GM21717 (cell line): ENCODE results near the gene RALGAPB.
"Not testable (repeated sequence)": the region's sequence is repeated elsewhere in the genome, so short reads cannot be mapped to it uniquely, and the experiment has no call there.

Source experiments
- ATAC-seq: cut with Tn5 transposase; IDR thresholded peaks from one replicate; pipeline ENCODE4 v1.9.1; 2021; ENCODE audit warnings: mild to moderate bottlenecking, moderate library complexity; ENCODE audit not compliant: unreplicated experiment

Gene RALGAPB

DNA sequence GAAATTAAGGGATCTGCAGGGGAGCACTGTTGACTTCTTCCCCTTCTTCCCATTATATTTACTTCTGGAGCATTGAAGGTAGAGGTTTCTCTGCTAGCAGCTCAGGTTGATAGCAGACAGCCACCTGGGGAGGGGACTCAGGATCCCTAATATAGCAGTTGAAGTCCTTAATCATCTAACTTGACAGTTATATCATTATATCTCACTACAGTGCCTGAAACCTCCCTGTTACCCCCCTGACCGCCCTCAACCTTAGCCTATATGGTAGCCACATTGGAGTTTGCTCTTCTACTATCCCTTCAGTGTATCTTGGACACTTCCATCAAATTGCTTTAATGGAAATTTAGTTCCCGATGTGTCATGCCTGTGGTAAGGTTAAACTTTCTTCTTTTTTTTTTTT lies 7.0 kb downstream of the RALGAPB start:
- ATAC-seq: no peak

DNA sequence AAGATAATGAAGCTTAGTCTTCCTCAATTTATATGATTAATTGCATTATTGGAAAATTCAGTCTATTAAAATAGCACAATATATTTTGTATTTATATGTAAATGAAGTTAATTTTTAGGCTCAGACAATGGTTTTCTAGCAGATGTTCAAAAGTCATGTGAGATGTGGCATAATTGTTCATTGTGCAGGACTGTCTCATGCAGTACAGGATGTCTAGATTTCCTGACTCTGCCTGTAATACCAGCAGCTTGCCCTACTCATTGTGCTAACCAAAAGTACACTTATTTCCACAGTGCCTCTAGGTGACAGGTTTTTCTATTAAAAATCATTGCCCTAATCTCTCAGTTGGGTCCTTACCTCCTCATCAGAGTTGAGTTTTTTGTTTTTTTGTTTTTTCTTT lies 12.4 kb downstream of the RALGAPB start:
- no peak for ATAC-seq

GRCh38 chr20:38489181-38489580 lies 16.5 kb downstream of the RALGAPB start:
- ATAC-seq: no peak

DNA sequence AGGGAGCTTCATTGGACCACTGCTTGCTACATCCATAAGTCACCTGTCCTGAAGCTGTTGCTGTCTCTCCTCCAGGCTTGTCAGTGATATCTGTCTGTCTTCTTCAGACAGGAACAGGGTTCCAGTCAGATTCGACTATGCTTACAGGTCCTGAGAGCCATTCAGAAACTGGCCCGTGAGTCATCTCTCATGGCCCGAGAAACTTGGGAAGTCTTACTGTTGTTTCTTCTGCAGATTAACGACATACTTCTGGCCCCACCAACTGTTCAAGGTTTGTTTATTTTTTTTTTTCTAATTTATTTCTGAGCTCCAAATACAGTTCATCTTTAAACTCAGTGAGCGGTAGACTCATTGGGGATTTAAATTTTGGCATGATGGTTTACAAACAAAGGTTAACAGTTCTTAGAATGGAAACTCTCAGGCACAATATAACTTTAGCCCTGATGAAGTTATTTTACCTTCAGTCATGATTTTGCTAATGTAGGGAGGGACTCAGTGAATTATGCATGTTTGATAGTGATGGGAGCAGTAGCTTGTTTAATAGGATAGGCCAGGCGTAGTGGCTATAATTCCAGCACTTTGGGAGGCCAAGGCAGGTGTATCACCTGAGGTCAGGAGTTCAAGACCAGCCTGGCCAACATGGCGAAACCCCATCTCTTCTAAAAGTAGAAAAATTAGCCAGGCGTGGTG lies 24.7 kb downstream of the RALGAPB start:
- no peak for ATAC-seq

DNA sequence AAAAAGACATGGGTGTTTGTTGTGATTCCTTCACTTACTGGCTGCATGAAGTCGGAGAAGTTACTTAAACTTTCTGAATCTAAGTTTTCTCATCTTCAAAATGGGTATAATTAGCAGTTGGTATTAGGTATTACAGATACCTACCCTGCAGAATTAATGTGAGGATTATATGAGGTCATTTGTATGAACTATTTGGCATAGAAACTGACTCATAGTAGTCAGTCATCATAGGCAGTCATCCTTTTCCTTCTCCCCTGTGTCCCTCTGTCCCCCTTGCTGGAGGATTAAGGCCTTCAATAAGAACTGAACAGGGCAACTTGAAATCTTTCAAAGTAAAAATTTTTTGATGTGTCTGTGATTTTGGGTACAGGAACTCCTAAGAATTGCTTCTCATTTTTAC lies 26.3 kb downstream of the RALGAPB start:
- no peak for ATAC-seq

GRCh38 chr20:38499366-38499765 lies 26.7 kb downstream of the RALGAPB start:
- ATAC-seq: no peak

DNA sequence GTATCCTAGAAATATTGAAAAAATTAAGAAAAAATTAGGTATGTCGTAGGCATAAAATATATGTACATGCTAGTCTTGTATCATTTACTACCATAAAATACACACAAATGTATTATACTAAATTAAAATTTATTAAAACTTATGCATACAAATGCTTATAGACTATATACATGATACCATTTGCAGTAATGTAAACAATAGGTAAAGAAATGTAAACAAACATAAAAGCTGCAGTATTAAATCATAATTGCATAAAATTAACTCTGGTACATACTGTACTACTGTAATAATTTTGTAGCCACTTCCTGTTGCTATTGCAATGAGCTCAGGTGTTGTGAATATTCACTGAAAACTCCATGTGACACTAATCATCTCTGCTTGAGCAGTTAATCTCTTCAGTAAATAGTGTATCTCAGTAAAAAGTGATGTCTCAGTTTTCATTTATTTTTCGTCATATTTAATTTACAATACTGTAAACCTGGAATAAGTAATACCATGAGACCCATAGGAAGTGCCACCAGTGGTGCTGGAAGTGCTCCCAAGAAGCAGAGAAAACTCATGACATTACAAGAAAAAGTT lies 29.3 kb downstream of the RALGAPB start:
- no peak for ATAC-seq

- no peak for ATAC-seq
These were observed 31.9 kb downstream of the RALGAPB start for GRCh38 chr20:38504368-38505090.

DNA sequence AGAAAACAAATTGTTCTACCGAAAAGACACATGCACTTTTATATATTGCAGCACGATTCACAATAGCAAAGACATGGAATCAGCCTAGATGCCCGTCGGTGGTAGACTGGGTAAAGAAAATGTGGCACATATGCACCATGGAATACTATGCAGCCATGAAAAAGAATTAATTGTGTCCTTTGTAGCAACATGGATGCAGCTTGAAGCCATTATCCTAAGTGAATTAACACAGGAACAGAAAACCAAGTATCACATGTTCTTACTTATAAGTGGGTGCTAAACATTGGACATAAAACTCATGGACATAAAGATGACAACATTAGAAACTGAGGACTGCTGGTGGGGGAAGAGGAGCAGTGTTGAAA lies 32.4 kb downstream of the RALGAPB start:
- ATAC-seq: no peak

DNA sequence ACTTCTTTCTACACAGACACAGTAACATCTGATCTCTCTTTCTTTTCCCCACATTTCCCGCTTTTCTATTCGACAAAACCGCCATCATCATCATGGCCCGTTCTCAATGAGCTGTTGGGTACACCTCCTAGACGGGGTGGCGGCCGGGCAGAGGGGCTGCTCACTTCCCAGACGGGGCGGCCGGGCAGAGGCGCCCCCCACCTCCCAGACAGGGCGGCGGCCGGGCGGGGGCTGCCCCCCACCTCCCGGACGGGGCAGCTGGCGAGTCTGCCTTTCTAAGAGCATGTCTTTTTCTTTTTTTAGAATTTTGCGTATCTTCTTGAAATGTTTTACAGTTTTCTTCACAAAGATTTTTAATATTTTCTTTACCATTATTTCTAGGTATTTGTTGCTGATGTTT lies 39.1 kb downstream of the RALGAPB start:
- not testable (repeated sequence) for ATAC-seq

- ATAC-seq: no peak
These were observed 41.5 kb downstream of the RALGAPB start for GRCh38 chr20:38514185-38514584.

- no peak for ATAC-seq
These were observed 42.3 kb downstream of the RALGAPB start for GRCh38 chr20:38514947-38515346.

DNA sequence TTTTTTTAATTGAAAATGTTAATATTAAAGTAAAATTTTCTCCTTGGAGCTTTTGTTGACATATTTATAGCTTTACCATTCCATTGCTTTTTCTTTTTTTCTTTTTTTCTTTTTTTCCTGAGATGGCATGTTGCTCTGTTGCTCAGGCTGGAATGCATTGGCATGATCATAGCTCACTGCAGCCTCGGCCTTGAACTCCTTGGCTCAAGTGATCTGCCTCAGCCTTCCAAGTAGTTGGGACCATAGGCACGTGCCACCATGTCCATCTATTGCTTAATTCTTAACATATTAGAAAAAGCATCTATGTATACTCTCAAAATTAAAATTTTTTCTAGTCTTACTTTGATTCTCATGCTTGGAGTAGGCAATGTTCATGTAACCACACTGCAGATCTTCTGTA lies 43.0 kb downstream of the RALGAPB start:
- ATAC-seq: no peak

DNA sequence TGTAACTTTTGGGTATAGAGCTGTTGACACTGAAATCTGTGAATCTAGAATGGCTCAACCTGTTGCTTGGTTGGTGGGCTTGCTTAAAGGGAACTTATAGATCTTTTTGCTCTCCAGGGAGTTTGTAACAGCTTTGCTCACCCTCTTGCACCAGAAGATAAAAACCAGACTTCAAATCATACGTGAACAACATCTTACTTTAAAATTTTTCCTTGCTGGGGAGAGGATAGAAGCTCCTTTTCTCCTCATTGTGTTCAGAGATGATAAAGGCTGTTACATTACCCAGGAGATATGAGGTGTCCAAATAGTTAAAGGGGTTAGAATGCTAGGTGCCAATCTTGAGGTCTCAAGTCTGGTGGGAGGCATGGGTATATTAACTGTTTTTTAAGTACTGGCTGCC lies 46.8 kb downstream of the RALGAPB start:
- no peak for ATAC-seq

- no peak for ATAC-seq
These were observed 47.6 kb downstream of the RALGAPB start for GRCh38 chr20:38520261-38520660.

- ATAC-seq: no peak
These were observed 51.1 kb downstream of the RALGAPB start for GRCh38 chr20:38523697-38524096.

GRCh38 chr20:38528167-38528566 lies 55.5 kb downstream of the RALGAPB start:
- no peak for ATAC-seq

DNA sequence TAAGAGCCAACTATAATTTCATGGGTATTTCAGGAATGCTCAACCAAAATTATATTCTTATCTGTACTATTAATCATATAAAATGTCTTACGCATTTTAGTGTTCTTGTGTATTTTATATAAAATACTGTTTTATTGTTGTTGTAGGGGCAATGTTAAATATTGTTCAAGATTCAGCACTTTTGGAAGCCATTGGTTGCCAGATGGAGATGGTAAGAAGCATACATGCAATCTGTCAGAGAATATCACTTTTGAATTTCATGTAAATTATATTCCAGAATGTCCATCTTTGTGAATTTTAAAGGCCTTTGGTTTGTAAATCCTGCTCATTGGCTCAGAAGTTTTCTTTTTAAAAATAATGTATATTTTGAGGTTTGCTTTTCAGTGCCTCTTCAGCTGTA lies 58.4 kb downstream of the RALGAPB start:
- no peak for ATAC-seq

- ATAC-seq: no peak
These were observed 62.1 kb downstream of the RALGAPB start for GRCh38 chr20:38534756-38535155.

GRCh38 chr20:38536310-38536709 lies 63.7 kb downstream of the RALGAPB start:
- no peak for ATAC-seq

- no peak for ATAC-seq
These were observed 64.5 kb downstream of the RALGAPB start for GRCh38 chr20:38537176-38537575.

DNA sequence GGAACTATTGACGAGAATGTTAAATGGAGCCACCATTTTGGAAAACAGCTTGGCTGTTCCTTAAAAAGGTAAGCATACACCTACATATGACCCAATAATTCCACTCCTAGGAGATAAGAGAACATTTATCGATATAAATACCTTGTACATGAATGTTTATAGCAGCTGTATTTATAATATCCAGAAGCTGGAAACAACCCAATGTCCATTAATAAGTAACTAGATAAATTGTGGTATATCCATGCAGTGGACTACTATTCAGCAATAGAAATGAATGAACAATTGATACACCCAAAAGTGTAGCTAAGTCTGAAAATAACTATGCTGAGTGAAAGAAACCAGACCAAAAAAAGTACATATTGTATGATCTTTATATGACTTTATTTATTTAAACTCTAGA lies 66.1 kb downstream of the RALGAPB start:
- no peak for ATAC-seq
